ENCODE data around the gene FBXL17. TPM values are rescaled to one million over a fixed set of nuclear protein-coding genes. Genes with fewer than 3 reads are reported as not detected.
"Not testable (repeated sequence)": the region's sequence is repeated elsewhere in the genome, so short reads cannot be mapped to it uniquely, and the experiment has no call there.

FBXL17 gene
- total RNA-seq, 3 donors from 2014 or later, result 22.6 to 31.3 (median 28.8) TPM

DNA sequence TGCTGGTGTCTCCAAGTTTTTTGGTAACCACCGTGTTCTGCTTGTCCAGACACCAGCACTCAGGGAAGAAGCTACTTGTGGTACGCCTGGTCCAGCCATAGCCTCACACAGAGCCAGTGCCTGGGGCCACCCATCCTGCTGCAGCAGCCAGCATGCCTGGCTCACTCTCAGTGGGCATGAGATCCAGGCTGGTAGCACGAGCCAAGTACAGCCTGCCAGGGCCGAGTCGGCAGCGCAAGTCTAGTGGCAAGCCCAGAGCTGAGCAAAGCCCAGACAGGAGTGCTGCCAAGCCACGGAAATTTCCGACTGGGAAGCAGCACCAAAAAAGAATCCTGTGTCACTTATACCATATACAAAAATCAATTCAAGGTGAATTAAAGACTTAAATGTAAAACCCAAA, 36.3 kb upstream of the FBXL17 start:
- H3K9me3 ChIP-seq, result no peaks in the 10 kb centered on the region
- no peak overlapping the region for H3K4me3 ChIP-seq
- no peaks in the 10 kb centered on the region for H3K27me3 ChIP-seq
- H3K36me3 ChIP-seq, result no peaks in the 10 kb centered on the region
- no peak for TF ChIP-seq POLR2AphosphoS5 (IDR thresholded peaks at IDR 0.05)
- no peak for TF ChIP-seq POLR2A (IDR thresholded peaks at IDR 0.05)
- TF ChIP-seq, protein P1, sequence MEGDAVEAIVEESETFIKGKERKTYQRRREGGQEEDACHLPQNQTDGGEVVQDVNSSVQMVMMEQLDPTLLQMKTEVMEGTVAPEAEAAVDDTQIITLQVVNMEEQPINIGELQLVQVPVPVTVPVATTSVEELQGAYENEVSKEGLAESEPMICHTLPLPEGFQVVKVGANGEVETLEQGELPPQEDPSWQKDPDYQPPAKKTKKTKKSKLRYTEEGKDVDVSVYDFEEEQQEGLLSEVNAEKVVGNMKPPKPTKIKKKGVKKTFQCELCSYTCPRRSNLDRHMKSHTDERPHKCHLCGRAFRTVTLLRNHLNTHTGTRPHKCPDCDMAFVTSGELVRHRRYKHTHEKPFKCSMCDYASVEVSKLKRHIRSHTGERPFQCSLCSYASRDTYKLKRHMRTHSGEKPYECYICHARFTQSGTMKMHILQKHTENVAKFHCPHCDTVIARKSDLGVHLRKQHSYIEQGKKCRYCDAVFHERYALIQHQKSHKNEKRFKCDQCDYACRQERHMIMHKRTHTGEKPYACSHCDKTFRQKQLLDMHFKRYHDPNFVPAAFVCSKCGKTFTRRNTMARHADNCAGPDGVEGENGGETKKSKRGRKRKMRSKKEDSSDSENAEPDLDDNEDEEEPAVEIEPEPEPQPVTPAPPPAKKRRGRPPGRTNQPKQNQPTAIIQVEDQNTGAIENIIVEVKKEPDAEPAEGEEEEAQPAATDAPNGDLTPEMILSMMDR (IDR thresholded peaks at IDR 0.05), result no peak
- no peak for DNase-seq (ENCODE audit: low spot score in 2 of 2)
- no peaks in the 10 kb centered on the region for H3K4me1 ChIP-seq
- intact Hi-C loops (cut with DNase I; ENCODE audit: low total_unique reads), result no loop called here
- H3K27ac ChIP-seq, result no peak overlapping the region

DNA sequence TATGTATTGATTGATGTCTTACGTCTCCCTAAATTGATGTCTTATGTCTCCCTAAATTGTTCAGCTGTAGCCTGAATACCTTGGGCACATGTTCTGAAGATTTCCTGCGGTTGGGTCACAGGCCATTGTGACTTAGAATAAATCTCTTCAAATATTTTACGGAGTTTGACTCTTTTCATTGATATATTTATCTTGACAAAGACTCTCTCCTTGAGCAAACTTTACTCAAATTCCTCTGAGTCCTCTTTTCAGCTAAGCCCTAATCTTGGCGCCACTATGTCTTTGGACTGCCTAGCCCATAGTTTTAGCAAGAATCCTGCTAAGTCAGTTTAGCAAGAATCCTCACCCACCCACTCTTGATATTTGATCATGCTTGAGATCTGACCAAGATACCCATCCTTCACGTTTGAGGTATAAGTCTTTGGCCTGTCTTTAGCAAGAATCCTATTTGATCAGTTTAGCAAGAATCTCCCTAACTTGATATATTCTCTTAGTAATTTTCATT, 35.3 kb upstream of the FBXL17 start:
- TF ChIP-seq POLR2AphosphoS5 (IDR thresholded peaks at IDR 0.05) (no peak), POLR2A (IDR thresholded peaks at IDR 0.05) (no peak)
- TF ChIP-seq, protein P1 (IDR thresholded peaks at IDR 0.05), result no peak
- no peaks in the 10 kb centered on the region for H3K9me3 ChIP-seq
- H3K4me3 ChIP-seq, result no peak overlapping the region
- no peaks in the 10 kb centered on the region for H3K4me1 ChIP-seq
- H3K36me3 ChIP-seq, result no peaks in the 10 kb centered on the region
- DNase-seq (ENCODE audit: low spot score in 2 of 2), result no peak
- intact Hi-C loops (cut with DNase I; ENCODE audit: low total_unique reads), result no loop called here
- H3K27ac ChIP-seq, result no peak overlapping the region
- H3K27me3 ChIP-seq, result no peaks in the 10 kb centered on the region

DNA sequence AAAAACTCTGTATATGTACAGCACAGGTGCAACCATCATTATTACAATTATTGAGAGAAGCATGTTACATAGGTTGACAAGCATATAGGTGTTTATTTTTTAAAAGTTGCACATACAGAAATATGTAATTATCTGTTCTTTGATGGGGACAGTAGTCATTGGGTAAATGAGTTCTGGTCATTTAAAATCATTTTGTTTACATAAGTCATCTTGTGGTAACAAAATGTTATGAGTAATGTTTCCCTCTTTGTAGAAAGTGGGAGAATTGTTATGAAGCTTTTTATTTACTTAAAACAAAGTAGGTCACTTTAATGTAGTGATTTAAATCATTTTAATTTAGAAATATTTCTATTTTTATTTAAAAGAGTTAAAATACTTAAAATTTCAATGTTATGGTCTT, 33.8 kb upstream of the FBXL17 start:
- no peak for DNase-seq (ENCODE audit: low spot score in 2 of 2)
- Histone ChIP-seq H3K27ac (no peak overlapping the region), H3K9me3 (no peaks in the 10 kb centered on the region), H3K36me3 (no peaks in the 10 kb centered on the region), H3K27me3 (no peaks in the 10 kb centered on the region), H3K4me1 (no peaks in the 10 kb centered on the region), H3K4me3 (no peak overlapping the region)
- intact Hi-C loops (cut with DNase I; ENCODE audit: low total_unique reads), result no loop called here
- TF ChIP-seq POLR2AphosphoS5 (IDR thresholded peaks at IDR 0.05), result no peak
- TF ChIP-seq, protein P1 (IDR thresholded peaks at IDR 0.05), result no peak
- TF ChIP-seq POLR2A (IDR thresholded peaks at IDR 0.05), result no peak

DNA sequence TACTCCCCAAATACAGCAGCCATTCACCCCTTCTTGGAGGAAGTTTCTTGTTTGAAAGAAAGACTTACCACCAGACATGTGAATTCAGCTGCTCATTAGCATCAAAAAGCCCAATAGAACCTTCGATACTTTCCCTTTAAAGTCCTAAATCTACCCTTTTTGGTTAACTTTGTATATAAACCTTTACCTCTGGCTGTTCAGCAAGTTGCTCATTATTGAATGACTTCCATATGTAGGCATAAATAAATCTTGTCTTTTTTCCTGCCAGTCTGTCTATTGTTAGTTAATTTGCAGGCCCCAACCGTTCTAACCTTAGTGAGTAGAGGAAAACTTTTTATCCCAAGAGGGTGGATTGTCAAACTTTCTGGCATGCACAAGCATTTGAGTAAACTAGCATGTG, 27.9 kb upstream of the FBXL17 start:
- Histone ChIP-seq H3K4me3 (no peak overlapping the region), H3K4me1 (no peaks in the 10 kb centered on the region), H3K9me3 (no peaks in the 10 kb centered on the region), H3K27ac (no peak overlapping the region), H3K27me3 (no peaks in the 10 kb centered on the region), H3K36me3 (no peaks in the 10 kb centered on the region)
- no peak for DNase-seq (ENCODE audit: low spot score in 2 of 2)
- TF ChIP-seq POLR2AphosphoS5 (IDR thresholded peaks at IDR 0.05) (no peak), POLR2A (IDR thresholded peaks at IDR 0.05) (no peak)
- TF ChIP-seq, protein P1 (IDR thresholded peaks at IDR 0.05), result no peak
- intact Hi-C loops (cut with DNase I; ENCODE audit: low total_unique reads), result no loop called here

DNA sequence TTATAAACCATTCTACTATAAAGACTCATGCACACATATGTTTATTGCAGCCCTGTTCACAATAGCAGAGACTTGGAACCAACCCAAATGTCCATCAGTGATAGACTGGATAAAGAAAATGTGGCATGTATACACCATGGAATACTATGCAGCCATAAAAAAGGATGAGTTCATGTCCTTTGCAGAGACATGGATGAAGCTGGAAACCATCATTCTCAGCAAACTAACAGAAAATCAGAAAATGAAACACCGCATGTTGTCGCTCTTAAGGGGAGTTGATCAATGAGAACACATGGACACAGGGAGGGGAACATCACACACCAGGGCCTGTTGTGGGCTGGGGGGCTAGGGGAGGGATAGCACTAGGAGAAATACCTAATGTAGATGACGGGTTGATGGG, 23.3 kb upstream of the FBXL17 start:
- H3K9me3 ChIP-seq; intact Hi-C loops (cut with DNase I; ENCODE audit: low total_unique reads); H3K4me3 ChIP-seq: not testable (repeated sequence)

DNA sequence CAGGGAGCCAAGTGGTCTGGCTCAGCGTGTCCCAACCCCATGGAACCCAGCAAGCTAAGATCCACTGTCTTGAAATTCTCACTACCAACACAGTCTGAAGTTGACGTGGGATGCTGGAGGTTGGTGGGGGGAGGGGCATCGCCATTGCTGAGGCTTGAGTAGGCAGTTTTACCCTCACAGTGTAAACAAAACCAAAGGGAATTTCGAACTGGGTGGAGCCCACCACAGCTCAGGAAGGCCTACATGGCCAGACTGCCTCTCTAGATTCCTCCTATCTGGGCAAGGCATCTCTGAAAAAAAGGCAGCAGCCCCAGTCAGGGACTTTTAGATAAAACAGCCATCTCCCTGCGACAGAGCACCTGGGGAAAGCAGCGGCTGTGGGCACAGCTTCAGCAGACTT, 17.1 kb upstream of the FBXL17 start:
- H3K4me3 ChIP-seq, result no peak overlapping the region
- H3K9me3 ChIP-seq, result peaks cover 0 to 1% of the 10 kb centered on the region in 2 donors
- TF ChIP-seq POLR2A (IDR thresholded peaks at IDR 0.05) (no peak), POLR2AphosphoS5 (IDR thresholded peaks at IDR 0.05) (no peak)
- TF ChIP-seq, protein P1 (IDR thresholded peaks at IDR 0.05), result no peak
- no peaks in the 10 kb centered on the region for H3K4me1 ChIP-seq
- no peaks in the 10 kb centered on the region for H3K36me3 ChIP-seq
- no peak overlapping the region for H3K27ac ChIP-seq
- DNase-seq (ENCODE audit: low spot score in 2 of 2), result no peak
- intact Hi-C loops (cut with DNase I; ENCODE audit: low total_unique reads), result no loop called here
- no peaks in the 10 kb centered on the region for H3K27me3 ChIP-seq

More for the DNA sequence above, 23.3 kb upstream of the FBXL17 start:
- H3K27me3 ChIP-seq; H3K4me1 ChIP-seq; DNase-seq (ENCODE audit: low spot score in 2 of 2); H3K27ac ChIP-seq; H3K36me3 ChIP-seq: not testable (repeated sequence)

DNA sequence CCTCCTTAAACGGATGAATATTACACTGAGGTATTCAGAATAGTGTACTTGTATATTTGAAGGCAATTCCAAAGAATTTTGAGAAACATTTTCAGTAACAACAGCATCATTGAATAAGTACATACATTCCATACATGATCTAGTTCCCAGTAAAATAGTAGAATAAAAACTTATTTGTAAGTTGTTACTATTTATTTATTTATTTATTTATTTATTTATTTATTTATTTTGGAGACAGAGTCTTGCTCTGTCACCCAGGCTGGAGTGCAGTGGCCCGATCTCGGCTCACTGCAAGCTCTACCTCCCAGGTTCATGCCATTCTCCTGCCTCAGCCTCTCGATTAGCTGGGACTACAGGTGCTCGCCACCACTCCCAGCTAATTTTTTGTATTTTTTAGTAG, 14.9 kb upstream of the FBXL17 start:
- H3K36me3 ChIP-seq; intact Hi-C loops (cut with DNase I; ENCODE audit: low total_unique reads); DNase-seq (ENCODE audit: low spot score in 2 of 2); H3K4me3 ChIP-seq; H3K27ac ChIP-seq; H3K27me3 ChIP-seq; H3K9me3 ChIP-seq; H3K4me1 ChIP-seq: not testable (repeated sequence)

Measured in breast epithelium (tissue), 4 donors.